K562 (cell line): ENCODE results near the gene ERCC3. TPM values are rescaled to one million over a fixed set of nuclear protein-coding genes. Genes with fewer than 3 reads are reported as not detected.
A peak's percentile ranks its signal among the peaks of the same experiment; 100 is the strongest.

Experiments
- ATAC-seq: fragments of 200-7000 bp; cut with Tn5 transposase; 3 replicates; pipeline ENCODE4 v1.9.1; 2020; ENCODE audit warnings: moderate library complexity
- BruUV-seq: library from RNA; stranded (reverse); fragments of 400-500 nt; replicated peaks from 2 replicates; lab custom pipeline; 2021; lab: Mats Ljungman, UMichigan
- CTCF ChIA-PET: fragments of 300-600 bp; formaldehyde crosslinking; extraction: SDS; loops from one replicate; lab custom pipeline; 2021; ENCODE audit warnings: low intra/inter-chr PET ratio; lab: Yijun Ruan, JAX
- POLR2A ChIA-PET: fragments of 300-600, 350-650 bp; sonication (Branson Sonifier 250); formaldehyde crosslinking; extraction: SDS; loops from one replicate; lab custom pipeline; 2021; ENCODE audit warnings: antibody characterized with exemption, inconsistent platforms; lab: Yijun Ruan, JAX
- DNase-seq, 4 experiments: peaks; one replicate each; pipeline versions ENCODE4 v3.0.0 to v3.0.0-alpha.2; 2011 to 2018; ENCODE audit warnings: low spot score in 3 of 4, mixed read lengths in 3 of 4; ENCODE audit errors: extremely low read depth in 1 of 4
- FAIRE-seq: peaks from 2 replicates; lab custom pipeline; 2011; peaks lifted over from hg19 to GRCh38; lab: Jason Lieb, UNC
- H2AFZ ChIP-seq: 2 replicates; pipeline ENCODE4 v1.6.0; 2011; ENCODE audit warnings: low read depth, low read length, control low read depth, inconsistent platforms
- H3K27ac ChIP-seq: fragments of 200-600 bp; 3 replicates; pipeline ENCODE4 v1.8.0; 2011; ENCODE audit warnings: low read depth, mild to moderate bottlenecking, control low read depth, inconsistent platforms, low read length, moderate library complexity, mixed read lengths; ENCODE audit errors: extremely low read depth
- H3K27me3 ChIP-seq, 2 experiments: fragments of 300-600 bp in 1 of 2; 2 replicates in 1 of 2; 3 replicates in 1 of 2; pipeline versions ENCODE4 v1.6.0 to v1.8.0; 2011; ENCODE audit warnings: inconsistent platforms in 2 of 2, low read length in 2 of 2, mild to moderate bottlenecking in 1 of 2, mixed read lengths in 1 of 2, moderate library complexity in 1 of 2; ENCODE audit not compliant: control insufficient read depth in 2 of 2, insufficient read depth in 2 of 2
- H3K36me3 ChIP-seq: fragments of 300-600 bp; 3 replicates; pipeline ENCODE4 v1.8.0; 2011; ENCODE audit warnings: mild to moderate bottlenecking, low read length, inconsistent platforms; ENCODE audit not compliant: control insufficient read depth, insufficient read depth
- H3K4me1 ChIP-seq, 2 experiments: fragments of 200-600 bp in 1 of 2; replicated peaks in 1 of 2; 2 replicates in 1 of 2; 3 replicates in 1 of 2; pipeline versions ENCODE4 v1.5.1 to v1.8.0; 2011; ENCODE audit warnings: inconsistent platforms in 2 of 2, low read length in 2 of 2, mild to moderate bottlenecking in 1 of 2, mixed read lengths in 1 of 2, moderate library complexity in 1 of 2; ENCODE audit not compliant: control insufficient read depth in 2 of 2, insufficient read depth in 2 of 2
- H3K4me2 ChIP-seq: 2 replicates; pipeline ENCODE4 v1.6.1; 2011; ENCODE audit warnings: low read length, control low read depth, inconsistent platforms, mixed read lengths; ENCODE audit not compliant: insufficient read depth
- H3K4me3 ChIP-seq: fragments of 200-600 bp; sonication (generic), shearing (Covaris generic); 2 replicates; pipeline ENCODE4 v1.5.1; 2016; ENCODE audit warnings: control low read depth, inconsistent platforms
- H3K79me2 ChIP-seq: fragments of 200-600 bp; 3 replicates; pipeline ENCODE4 v1.8.0; 2011; ENCODE audit warnings: low read length, inconsistent platforms; ENCODE audit not compliant: control insufficient read depth, insufficient read depth
- H3K9ac ChIP-seq, 2 experiments: 2 replicates each; pipeline versions ENCODE4 v1.6.0 to v1.6.1; 2011; ENCODE audit warnings: low read depth in 2 of 2, low read length in 2 of 2, control low read depth in 1 of 2, inconsistent platforms in 1 of 2, mild to moderate bottlenecking in 1 of 2, mixed read lengths in 1 of 2; ENCODE audit not compliant: insufficient read depth in 1 of 2
- H3K9me1 ChIP-seq: one replicate; pipeline ENCODE4 v1.6.0; 2011; ENCODE audit warnings: inconsistent platforms, mild to moderate bottlenecking, low read length, moderate library complexity; ENCODE audit not compliant: control insufficient read depth, insufficient read depth
- H3K9me3 ChIP-seq: replicated peaks from 2 replicates; pipeline ENCODE4 v1.5.1; 2011; ENCODE audit warnings: low read depth, low read length, inconsistent platforms; ENCODE audit not compliant: control insufficient read depth, insufficient read depth
- H4K20me1 ChIP-seq: replicated peaks from 2 replicates; pipeline ENCODE4 v1.6.1; 2011; ENCODE audit warnings: low read length, inconsistent platforms, mixed read lengths; ENCODE audit not compliant: control insufficient read depth, insufficient read depth
- CBFA2T3 ChIP-seq: fragments of 450-650 bp; IDR thresholded peaks from 2 replicates; pipeline ENCODE4 v1.6.1; 2017
- ELF2 ChIP-seq: fragments of 250-450 bp; sonication (Bioruptor Pico); IDR thresholded peaks from 2 replicates; pipeline ENCODE4 v1.5.0; 2021; ENCODE audit warnings: mild to moderate bottlenecking
- KLF6 ChIP-seq: fragments of 250-450 bp; sonication (Bioruptor Pico); IDR thresholded peaks from 2 replicates; pipeline ENCODE4 v1.4.0; 2020; ENCODE audit warnings: mild to moderate bottlenecking, moderate library complexity, borderline replicate concordance
- MXI1 ChIP-seq: IDR thresholded peaks from 2 replicates; pipeline ENCODE4 v1.6.1; 2011; ENCODE audit warnings: low read depth, mild to moderate bottlenecking, improper control_type of control experiment, low read length
- POU5F1 ChIP-seq: fragments of 150-350 bp; IDR thresholded peaks from 2 replicates; pipeline ENCODE4 v1.6.1; 2014; ENCODE audit warnings: borderline replicate concordance, low read length, low read depth, mild to moderate bottlenecking; ENCODE audit not compliant: partially characterized antibody
- SP1 ChIP-seq: sonication (generic); formaldehyde crosslinking; IDR thresholded peaks from 2 replicates; pipeline ENCODE4 v1.8.1; 2022; ENCODE audit warnings: mild to moderate bottlenecking, missing genetic modification reagents
- SP2 ChIP-seq: IDR thresholded peaks from 2 replicates; pipeline ENCODE4 v1.6.1; 2011; ENCODE audit warnings: mild to moderate bottlenecking, low read depth, low read length, moderate library complexity; ENCODE audit not compliant: poor library complexity, severe bottlenecking; ENCODE audit errors: extremely low read depth
- STAT5A ChIP-seq: IDR thresholded peaks from 2 replicates; pipeline ENCODE4 v1.6.1; 2012; ENCODE audit warnings: low read length, inconsistent platforms, borderline replicate concordance
- ZNF41 ChIP-seq: fragments of 250-450 bp; sonication (Bioruptor Pico); conservative IDR thresholded peaks from 2 replicates; pipeline ENCODE4 v1.4.0; 2020; ENCODE audit warnings: mild to moderate bottlenecking
- ZNF707 ChIP-seq: fragments of 250-450 bp; sonication (Bioruptor Pico); conservative IDR thresholded peaks from 2 replicates; pipeline ENCODE4 v1.8.0; 2022; ENCODE audit warnings: inconsistent platforms, mild to moderate bottlenecking, moderate library complexity
- WGBS: fragments of 100-300 bp; shearing (Covaris generic); methylation state at CpG from one replicate; pipeline ENCODE4 v1.1.6; 2016; ENCODE audit warnings: low coverage, mixed read lengths; ENCODE audit not compliant: insufficient coverage; ENCODE audit errors: missing lambda C conversion rate; 5-methylcytosine and 5-hydroxymethylcytosine counted together
- in situ Hi-C: fragments of 300-500 bp; cut with MboI; formaldehyde crosslinking; loops from 4 replicates; pipeline ENCODE4 v1.15.0; 2018; ENCODE audit warnings: inconsistent platforms, mixed read lengths
- intact Hi-C: fragments of 100-400 bp; cut with micrococcal nuclease; formaldehyde crosslinking; loops from 2 replicates; pipeline ENCODE4 v1.14.2; 2022
- polyA plus RNA-seq, 8 experiments: library from polyadenylated mRNA; depleted of rRNA in 4 of 8; stranded (reverse) in 5 of 8; unstranded in 3 of 8; fragments of >200 nt; fragmentation: Nextera tagmentation in 2 of 8; fragmentation: Illumina TruSeq in 1 of 8; extraction: Ambion mirVana in 2 of 8; extraction: Trizol in 1 of 8; gene quantifications; 2 replicates each; pipeline versions ENCODE4 v1.2.1 to v1.2.3, GENCODE V29; 2011 to 2014; ENCODE audit warnings: inconsistent platforms in 1 of 8, missing spikeins in 1 of 8
- total RNA-seq, 7 experiments: library from RNA; depleted of rRNA in 6 of 7; stranded (reverse); fragments of >200 nt in 6 of 7; fragmentation: Illumina TruSeq in 2 of 7; extraction: Trizol in 2 of 7; gene quantifications; 2 replicates each; pipeline versions ENCODE4 v1.2.1 to v1.2.3, GENCODE V29; 2011 to 2021; ENCODE audit warnings: low replicate concordance in 1 of 7

ERCC3 gene
- total and polyA plus RNA-seq, 9 of the 15 experiments (the other 6 are each of a cell fraction or from before 2014, with no cell fraction given) = 17.9 to 61.5 (median 43.1) TPM

DNA sequence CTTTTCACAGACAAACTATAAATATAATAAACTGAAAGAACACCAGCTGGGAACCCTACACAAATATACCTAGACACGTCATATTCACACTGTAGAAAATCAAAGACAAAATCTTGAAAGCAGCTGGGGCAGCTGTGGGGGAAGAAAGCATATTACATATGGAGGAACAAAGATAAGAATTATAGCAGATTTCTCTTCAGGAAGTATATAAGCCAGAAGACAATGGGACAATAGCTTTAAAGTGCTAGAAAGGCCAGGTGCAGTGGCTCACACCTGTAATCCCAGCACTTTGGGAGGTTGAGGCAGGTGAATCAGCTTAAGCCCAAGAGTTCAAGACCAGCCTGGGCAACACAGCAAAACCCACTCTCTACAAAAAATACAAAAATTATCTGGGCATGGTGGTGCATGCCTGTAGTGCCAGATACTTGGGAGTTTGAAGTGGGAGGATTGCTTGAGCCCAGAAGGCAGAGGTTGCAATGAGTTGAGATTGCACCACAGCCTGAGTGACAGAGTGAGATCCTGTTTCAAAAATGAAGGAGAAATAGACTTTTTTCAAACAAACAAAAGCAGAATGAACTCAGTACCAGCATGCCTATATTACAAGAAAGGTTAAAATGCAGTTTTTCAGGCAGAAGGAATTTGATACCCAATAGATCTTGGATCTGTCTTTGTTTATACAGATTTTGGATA, 26.8 kb upstream of the ERCC3 start:
- TF ChIP-seq KLF6 (CRISPR knock-in tag) (no peak), CBFA2T3 (peak; percentile 30)
- TF ChIP-seq, all 486 proteins: peak for 1
- CTCF ChIA-PET = interaction anchor here (0.6 kb wide), 1 partner anchor 412 kb away, joined by 3 read pairs; no protein-coding TSS in a partner anchor
- Histone ChIP-seq H3K27me3 (no peaks in the 10 kb centered on the region), H3K4me3 (no peak overlapping the region), H3K4me1 (no peaks in the 10 kb centered on the region), H2AFZ (no peak overlapping the region), H3K9ac (no peak overlapping the region), H3K79me2 (no peaks in the 10 kb centered on the region), H3K36me3 (peaks cover 41% of the 10 kb centered on the region), H3K9me1 (no peaks in the 10 kb centered on the region), H4K20me1 (no peaks in the 10 kb centered on the region), H3K4me2 (no peak overlapping the region), H3K9me3 (no peaks in the 10 kb centered on the region), H3K27ac (no peak overlapping the region)
- FAIRE-seq = no peak
- DNase-seq = no peak
- POLR2A ChIA-PET = interaction anchor here (0.6 kb wide), 1 partner anchor 12 kb away, joined by 3 read pairs; no protein-coding TSS in a partner anchor
- 57% methylated on average over 1 of the region's 1 CpG for WGBS
- intact Hi-C loops = loop anchor here (10.0 kb wide), 1 partner anchor 126 kb away; no protein-coding TSS in a partner anchor
- no peak for ATAC-seq
- no TSS peak for BruUV-seq
- in situ Hi-C loops = no loop called here

GRCh38 chr2:127320067-127320466, 26.1 kb upstream of the ERCC3 start:
- ChIA-PET CTCF (no interaction called here), POLR2A (no interaction called here)
- no TSS peak for BruUV-seq

More at GRCh38 chr2:127320067-127320466, 26.1 kb upstream of the ERCC3 start:
- Histone ChIP-seq H3K27ac (no peak overlapping the region), H3K9ac (no peak overlapping the region), H3K79me2 (no peaks in the 10 kb centered on the region), H3K27me3 (no peaks in the 10 kb centered on the region), H2AFZ (no peak overlapping the region), H3K4me1 (no peaks in the 10 kb centered on the region), H3K36me3 (peaks cover 38% of the 10 kb centered on the region), H3K9me3 (no peaks in the 10 kb centered on the region), H4K20me1 (no peaks in the 10 kb centered on the region), H3K4me3 (no peak overlapping the region), H3K4me2 (no peak overlapping the region), H3K9me1 (no peaks in the 10 kb centered on the region)
- FAIRE-seq (no peak), ATAC-seq (no peak), DNase-seq (no peak)
- in situ Hi-C loops = no loop called here
- WGBS = 88% methylated on average over 1 of the region's 1 CpG
- no peak for TF ChIP-seq ELF2 (CRISPR knock-in tag)
- no peak for TF ChIP-seq ZNF41 (CRISPR knock-in tag)
- TF ChIP-seq POU5F1 = no peak
- TF ChIP-seq MXI1 = no peak
- TF ChIP-seq SP1 (CRISPR knock-in tag) = no peak
- no peak for TF ChIP-seq STAT5A
- no peak for TF ChIP-seq SP2
- no peak for TF ChIP-seq ZNF707 (CRISPR knock-in tag)
- intact Hi-C loops = loop anchor here (10.0 kb wide), 1 partner anchor 125 kb away; no protein-coding TSS in a partner anchor
